NCI-H2196 (cell line): ENCODE data around the gene ARHGAP26.
A peak's percentile ranks its signal among the peaks of the same experiment; 100 is the strongest.

Experiments used
- DNase-seq: peaks from one replicate; lab custom pipeline; 2025; ENCODE audit not compliant: unreplicated experiment; lab: John Stamatoyannopoulos, UW

ARHGAP26 gene

GRCh38 chr5:142769793-142770649, at the start of gene ARHGAP26:
ARHGAP26 (plus strand) TSS chr5:142770377; CDS start chr5:142770762, 385 bp downstream.
- peak; percentile 95 for DNase-seq

GRCh38 chr5:142720641-142721271, 49.4 kb upstream of the ARHGAP26 start:
- DNase-seq, result peak; percentile 85

DNA sequence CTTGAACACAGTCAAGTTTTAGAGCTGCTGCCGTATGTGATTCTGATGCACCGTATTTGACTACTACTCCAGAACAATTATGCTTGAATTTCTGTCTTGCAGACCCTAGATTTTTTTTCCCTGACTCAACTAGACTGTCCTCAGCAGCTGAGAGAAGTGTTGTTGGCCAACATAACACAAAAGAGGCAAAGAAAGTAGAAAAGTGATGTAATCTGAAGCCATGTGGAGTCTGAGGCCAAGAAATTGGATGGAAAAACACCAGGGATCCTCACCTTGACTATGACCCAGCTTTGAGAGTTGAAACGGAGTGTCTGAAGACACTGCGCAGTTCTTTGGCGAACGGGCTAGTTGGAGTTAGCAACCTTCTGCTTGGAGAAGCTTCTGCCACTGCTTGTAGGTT, 48.0 kb upstream of the ARHGAP26 start:
- DNase-seq, result no peak

DNA sequence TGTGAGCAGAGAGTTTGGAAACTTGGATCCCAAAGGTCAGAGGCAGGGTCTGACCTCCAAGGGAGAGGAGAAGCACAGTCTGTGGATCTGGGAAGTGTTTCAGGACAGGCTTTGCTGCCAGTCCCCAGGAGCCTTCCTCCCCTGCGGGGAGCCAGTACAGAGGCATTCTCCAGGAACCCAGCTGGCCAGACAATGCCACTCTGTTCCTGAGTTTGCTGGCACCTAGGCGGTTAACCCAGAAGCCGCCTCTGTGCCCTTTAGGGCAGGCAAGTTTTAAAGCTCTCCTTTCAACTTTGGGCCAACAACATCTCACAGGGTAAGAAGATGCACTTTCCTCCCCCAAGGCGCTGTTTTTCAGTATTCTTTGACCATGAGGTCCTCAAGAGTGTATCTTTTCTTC, 47.3 kb upstream of the ARHGAP26 start:
- no peak for DNase-seq

GRCh38 chr5:142724821-142725220, 45.4 kb upstream of the ARHGAP26 start:
- DNase-seq, result no peak

DNA sequence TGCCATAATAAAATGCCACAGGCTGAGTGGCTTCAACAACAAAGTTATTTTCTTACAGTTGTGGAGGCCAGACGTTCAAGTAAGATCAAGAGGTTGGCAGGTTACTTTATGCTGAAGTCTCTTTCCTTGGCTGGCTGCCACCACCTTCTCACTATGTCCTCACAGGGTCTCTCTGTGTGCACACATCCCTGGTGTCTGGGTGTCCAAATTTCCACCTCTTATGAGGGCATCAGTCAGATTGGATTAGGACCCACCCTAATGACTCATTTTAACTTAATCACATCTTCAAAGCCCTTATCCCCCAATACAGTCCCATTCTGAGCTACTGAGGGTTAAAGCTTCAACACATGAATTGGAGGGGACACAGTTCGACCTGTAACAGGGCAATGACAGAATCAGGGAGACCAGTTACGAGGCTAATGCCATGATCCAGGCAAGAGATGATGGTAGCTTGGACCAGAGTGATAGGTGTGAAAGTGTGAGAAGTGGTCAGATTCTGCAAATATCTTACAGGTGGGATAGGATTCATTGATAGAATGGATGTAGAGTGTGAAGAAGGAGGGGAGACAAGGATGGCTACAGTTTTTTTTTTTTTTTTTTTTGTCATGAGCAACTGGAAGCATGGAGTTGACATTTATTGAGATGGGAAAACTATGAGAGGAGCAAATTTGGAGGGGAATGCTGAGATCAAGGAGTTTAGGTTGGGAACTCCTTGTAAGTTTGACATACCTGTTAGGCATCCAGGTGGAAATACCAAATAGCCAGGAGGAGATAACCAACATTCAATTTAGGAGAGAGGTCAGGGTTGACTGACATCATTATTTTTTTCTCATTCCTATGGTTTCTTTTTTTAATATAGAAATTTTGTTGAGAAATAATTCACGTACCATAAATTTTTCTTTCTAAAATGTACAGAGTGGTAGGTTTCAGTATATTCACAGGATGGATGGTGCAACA, 44.7 kb upstream of the ARHGAP26 start:
- DNase-seq, result no peak

DNA sequence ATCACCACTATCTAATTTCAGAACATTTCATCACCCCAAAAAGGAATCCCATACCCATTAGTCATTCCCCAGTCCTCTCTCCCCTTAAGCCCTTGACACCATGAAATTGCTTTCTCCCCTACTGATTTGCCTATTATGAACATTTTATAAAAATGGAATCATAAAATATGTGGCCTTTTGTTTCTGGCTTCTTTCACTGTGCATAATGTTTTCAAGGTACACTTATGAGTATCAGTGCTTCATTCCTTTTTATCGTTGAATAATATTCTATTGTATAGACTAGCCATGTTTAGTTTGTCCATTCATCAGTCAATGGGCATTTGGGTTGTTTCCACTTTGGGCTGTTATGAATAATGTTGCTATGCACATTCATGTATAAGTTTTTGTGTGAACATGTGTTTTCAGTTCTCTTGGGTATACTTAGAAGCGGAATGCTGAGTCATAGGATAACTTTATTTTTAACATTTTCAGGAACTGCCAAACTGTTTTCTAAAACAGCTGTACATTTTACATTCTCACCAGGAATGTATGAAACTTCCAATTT, 43.9 kb upstream of the ARHGAP26 start:
- DNase-seq, result no peak

DNA sequence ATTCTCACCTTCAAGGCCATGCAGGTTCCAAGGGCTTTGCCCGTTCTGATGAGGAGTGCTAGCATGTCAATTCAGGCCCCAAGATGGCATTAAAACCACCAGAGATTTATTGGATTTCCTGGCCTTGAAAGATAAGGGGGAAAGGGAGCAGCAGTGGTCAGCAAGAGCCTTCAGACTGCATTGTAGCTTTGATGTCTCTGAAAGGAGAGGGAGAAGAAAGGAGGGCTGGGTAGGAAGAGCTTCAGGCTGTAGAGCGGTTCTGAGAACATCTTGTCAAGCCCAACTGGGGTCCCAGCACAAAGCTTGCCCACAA, 42.5 kb upstream of the ARHGAP26 start:
- no peak for DNase-seq

GRCh38 chr5:142735323-142736246, 34.6 kb upstream of the ARHGAP26 start:
- no peak for DNase-seq

DNA sequence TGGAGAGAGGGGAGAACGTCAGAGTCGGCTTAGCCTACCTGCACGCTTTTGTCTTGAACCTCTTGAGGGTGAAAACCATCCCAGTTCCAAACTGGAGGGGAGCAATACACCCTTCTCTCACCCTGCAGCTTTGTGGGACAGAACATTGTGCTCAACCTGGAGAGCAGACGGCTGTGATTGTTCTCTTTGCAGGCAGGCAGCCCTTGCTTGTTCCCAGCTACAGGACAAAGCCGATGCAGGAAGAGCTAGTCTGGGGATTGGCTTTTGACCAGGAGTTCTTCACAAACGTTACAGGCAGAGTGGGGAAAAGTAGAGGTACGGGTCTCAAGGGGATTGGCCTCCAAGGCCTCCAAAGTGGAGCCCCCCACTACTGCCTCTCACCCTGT, 33.9 kb upstream of the ARHGAP26 start:
- no peak for DNase-seq

GRCh38 chr5:142737179-142737578, 33.0 kb upstream of the ARHGAP26 start:
- DNase-seq, result no peak

DNA sequence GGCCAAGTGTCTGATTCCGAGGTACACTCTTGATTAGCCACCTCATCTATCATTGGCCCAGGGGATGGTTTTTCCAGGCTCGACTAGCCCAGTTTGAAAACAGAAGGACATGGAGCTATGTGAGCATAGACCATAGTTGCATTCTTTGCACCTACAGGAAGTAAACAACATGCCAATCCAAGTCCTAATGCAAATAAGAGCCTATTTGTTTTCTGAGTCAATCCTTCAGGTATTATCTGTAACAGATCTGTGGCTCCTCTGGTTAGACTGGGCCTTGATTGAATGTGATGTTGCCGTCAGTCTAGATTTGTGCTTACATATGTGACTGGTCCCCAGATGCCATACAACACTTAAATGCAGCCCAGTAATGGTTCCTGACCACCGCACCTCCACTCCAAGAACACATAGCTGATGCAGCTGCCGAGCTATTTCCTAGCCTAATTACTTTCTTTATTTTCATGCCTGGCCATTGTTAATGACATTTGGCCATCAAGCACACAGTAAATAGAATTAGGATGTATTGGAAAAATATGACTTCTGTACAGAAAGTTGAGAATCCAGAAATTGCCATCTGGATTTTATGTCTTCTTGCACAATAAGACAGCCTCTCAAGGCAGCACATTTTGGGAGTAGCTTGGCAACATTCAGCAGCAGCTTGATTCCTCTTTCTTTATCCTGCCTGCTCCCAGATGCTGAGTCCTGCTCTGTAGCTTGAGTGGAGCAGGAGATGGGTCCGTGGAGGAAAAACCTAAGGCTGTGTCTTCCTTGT, 29.5 kb upstream of the ARHGAP26 start:
- DNase-seq, result no peak

DNA sequence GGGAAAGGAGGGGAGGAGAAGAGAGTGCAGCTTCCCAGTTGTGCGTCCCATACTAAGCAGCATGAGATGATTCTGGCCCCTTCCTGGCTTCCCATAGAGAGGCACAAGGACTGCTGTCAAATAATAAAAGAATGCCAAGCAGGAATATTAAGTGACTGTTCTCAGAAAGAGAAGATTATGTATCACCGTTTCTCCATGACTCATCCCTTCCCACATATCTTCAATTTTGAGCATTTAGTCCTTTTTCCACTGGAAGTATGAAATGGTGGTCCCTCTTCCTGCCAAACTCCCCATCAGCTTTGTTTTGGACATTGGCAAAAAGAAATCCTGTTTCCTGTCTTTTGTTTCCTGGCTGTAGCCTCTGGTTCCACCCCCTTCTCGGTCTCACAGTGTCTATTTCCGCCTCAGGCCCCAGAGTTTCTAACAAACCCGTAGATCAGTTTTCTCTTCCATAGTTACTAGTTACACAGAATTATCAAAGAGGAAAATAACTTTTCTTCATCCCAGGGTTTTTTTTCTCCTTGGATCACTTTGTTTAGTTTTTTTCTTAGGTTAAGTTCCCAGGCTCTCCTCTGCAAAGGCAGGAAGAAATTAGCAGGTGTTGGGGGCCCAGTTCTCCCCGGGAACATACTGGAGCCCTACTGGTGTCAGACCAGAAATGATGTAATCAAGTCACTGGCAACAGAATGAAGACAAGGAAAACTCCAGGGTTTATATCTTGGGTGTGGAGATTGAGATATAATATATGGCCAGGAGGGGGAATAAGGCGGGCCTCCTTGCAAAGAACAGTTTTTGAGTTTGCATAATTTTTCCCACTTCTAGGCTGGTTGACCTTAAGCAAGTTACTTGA, 26.4 kb upstream of the ARHGAP26 start:
- DNase-seq, result no peak

- DNase-seq, result no peak
Measured at GRCh38 chr5:142745268-142745667, 24.9 kb upstream of the ARHGAP26 start.

- no peak for DNase-seq
Measured at GRCh38 chr5:142746532-142747433, 23.4 kb upstream of the ARHGAP26 start.

- no peak for DNase-seq
Measured at GRCh38 chr5:142748132-142748531, 22.0 kb upstream of the ARHGAP26 start.

- DNase-seq, result no peak
Measured at GRCh38 chr5:142748568-142749249, 21.5 kb upstream of the ARHGAP26 start.
